Cardiac fibroblast (primary cell): ENCODE measurements around the gene ABCC8.

ENCODE experiments used
- DNase-seq, 2 donors: peaks; one replicate each; pipeline versions ENCODE4 v3.0.0 to v3.0.0-alpha.2; 2010; ENCODE audit warnings: low read depth in 2 of 2
- H3K4me3 ChIP-seq, 2 donors: replicated peaks in 1 of 2; 1 replicate in 1 of 2; 2 replicates in 1 of 2; pipeline ENCODE4 v1.5.1; 2011; ENCODE audit warnings: low read depth in 2 of 2, low read length in 2 of 2, mild to moderate bottlenecking in 2 of 2, moderate library complexity in 1 of 2
- TF ChIP-seq, protein P1 (sequence below): IDR thresholded peaks from one replicate; pipeline ENCODE4 v1.5.1; 2011; ENCODE audit warnings: low read depth, mild to moderate bottlenecking, low read length, inconsistent platforms

ABCC8 gene

DNA sequence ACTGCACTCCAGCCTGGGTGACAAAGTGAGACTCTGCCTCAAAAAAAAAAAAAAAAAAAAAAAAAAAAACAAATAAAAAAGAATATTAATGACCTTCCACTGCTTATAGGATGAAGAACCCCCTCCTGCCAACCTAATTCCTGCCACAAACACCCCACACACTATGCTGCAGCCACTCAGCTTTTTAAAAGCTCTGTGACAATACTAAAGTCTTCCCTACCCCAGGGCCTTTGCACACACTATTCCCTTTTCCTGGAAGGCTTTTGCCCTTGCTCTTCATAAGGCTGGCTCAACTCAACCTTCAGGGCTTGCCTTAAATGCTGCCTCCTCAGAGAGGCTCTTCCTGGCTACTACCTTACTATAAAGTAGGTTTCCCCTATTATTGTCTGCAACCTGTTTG lies 77.4 kb downstream of the ABCC8 start:
- DNase-seq, result no peak
- TF ChIP-seq, protein P1, sequence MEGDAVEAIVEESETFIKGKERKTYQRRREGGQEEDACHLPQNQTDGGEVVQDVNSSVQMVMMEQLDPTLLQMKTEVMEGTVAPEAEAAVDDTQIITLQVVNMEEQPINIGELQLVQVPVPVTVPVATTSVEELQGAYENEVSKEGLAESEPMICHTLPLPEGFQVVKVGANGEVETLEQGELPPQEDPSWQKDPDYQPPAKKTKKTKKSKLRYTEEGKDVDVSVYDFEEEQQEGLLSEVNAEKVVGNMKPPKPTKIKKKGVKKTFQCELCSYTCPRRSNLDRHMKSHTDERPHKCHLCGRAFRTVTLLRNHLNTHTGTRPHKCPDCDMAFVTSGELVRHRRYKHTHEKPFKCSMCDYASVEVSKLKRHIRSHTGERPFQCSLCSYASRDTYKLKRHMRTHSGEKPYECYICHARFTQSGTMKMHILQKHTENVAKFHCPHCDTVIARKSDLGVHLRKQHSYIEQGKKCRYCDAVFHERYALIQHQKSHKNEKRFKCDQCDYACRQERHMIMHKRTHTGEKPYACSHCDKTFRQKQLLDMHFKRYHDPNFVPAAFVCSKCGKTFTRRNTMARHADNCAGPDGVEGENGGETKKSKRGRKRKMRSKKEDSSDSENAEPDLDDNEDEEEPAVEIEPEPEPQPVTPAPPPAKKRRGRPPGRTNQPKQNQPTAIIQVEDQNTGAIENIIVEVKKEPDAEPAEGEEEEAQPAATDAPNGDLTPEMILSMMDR, result no peak
- no peak overlapping the region for H3K4me3 ChIP-seq

DNA sequence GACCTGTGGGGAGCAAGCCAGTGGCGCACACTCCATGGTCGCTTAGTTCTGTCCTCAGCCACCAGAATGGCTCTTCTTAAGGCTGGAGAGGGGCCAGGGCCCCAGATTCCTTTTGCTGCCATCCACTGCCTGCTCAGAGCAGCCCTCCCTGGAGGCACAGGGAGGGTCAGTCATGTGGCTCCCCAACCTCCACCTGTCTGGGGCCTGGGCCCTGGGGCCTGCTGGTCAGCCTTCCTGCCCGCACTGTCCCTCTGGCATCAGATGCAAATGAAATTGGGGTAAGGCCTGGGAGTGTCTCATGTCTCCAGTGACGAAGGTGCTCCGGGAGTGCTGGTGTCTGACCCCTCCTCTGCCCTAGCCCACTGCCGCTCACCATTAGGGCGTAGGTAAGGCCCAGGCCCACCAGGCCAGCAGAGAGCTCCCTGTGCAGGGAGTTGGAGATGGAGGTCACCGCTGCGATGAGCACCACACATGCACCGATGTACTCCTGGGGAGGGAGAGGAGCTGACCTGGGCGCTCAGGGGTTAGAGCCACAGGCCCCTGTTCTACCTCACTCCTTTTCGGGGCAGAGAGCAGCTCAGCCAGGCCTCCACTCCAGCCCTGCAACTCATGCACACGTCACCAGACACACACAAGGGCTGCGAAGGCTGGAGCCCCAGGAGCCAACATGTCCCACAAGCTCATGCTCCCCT lies 79.2 kb downstream of the ABCC8 start:
- TF ChIP-seq, protein P1, result no peak
- no peak for DNase-seq
- H3K4me3 ChIP-seq, result no peak overlapping the region

DNA sequence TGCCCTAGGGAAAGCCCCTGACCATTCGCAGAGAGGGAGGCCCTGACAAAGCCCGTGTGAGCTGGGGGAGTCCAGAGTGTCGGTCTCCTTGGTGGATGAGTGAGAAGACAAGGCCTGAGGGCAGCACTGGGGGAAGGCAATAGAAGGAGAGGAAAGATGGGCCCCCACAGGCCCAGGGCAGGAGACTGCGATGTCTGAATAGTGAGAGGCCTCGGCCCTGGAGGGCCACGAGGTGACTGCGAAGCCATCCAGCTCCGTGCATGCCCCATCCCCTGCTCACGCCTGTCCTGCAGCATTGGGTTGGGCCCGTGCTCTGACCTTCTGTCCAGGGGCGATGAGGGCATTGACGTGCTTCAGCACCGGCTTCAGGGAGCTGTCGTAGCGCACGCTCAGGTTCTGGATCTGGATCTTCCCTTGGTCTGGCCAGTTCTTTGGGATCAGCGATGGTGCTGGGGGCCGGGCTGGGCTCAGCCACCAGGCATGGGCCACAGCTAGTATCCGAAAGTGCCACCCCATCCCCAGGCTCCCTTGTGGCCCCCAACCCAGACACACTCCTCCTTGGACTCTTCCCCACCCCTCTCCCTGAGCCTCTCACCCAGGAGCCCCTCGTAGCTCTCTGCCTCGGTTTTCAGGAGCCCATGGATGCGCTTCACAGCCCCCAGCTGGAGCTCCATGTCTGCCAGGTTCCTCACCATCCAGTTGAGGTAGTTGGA lies 79.9 kb downstream of the ABCC8 start:
- no peak overlapping the region for H3K4me3 ChIP-seq
- no peak for DNase-seq
- TF ChIP-seq, protein P1, result no peak

DNA sequence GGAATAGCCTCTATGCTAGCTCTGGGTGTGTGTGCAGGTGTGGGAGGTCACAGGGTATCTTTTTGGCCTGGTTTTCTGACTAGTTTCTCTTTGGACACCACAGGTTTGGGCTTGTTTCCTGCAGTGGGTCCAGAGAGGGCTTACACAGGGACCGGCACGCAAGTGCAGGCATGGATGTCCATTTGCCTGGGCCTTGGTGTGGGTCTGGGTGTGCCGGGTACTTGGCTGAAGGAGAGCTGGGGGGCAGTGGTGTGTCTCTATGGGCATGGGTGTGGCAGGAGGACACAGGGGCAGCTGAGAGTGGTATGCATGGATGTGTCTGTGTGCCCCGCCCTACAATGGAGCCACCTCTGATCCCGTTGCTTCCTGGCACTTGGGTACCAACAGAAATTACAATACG lies 80.7 kb downstream of the ABCC8 start:
- DNase-seq, result no peak
- TF ChIP-seq, protein P1, result no peak
- H3K4me3 ChIP-seq, result no peak overlapping the region

DNA sequence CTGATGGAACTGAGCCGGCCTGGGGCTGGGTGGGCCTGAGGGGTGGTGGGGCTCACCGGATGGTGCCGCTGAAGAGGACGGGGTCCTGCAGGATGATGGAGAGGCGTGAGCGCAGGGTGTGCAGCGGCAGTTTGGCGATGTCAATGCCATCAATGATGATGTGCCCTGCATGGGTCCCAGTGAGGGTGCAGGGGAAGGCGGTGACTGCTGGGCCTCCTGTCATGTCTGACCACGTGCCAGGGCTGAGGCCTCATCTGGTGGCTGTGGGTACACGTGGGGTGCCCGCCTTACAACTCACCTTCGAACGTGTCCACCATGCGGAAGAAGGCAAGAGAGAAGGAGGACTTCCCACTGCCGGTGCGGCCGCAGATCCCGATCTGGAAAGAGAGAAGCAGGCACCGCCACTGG lies 81.1 kb downstream of the ABCC8 start:
- no peak for DNase-seq
- H3K4me3 ChIP-seq, result no peak overlapping the region
- TF ChIP-seq, protein P1, result no peak

DNA sequence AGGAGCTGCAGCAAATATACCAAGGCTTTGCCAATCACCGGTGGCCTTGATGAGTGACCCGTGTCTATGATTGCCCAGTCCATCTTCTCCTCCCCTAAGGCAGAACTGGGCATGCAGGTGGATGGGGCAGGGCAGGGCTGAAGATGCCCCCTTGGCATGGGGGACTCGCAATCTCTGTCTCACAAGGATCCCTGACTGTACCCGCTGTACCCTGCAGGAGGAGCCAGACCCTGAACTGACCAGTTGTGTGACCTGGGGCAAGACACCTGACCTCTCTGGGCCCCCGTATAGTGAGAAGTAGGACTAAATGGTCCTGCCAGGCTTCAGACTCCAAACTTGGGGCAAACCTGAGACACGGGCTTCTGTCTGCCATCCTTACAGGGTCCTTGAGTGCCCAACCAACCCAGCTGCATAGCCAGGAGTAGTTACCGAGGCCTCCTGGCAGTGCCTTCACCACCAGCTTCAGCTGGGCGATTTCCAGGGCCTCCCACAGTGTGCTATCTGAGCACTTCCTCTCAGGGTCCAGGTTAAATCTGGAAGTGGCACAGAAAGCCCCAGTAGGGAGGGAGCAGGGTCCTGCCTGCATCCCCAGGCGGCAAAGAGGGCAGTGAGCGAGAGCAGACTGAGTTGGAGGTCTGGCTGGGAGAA lies 81.8 kb downstream of the ABCC8 start:
- H3K4me3 ChIP-seq, result no peak overlapping the region
- TF ChIP-seq, protein P1, result no peak
- no peak for DNase-seq
